ENCODE data around the gene KLC1.

Gene KLC1

DNA sequence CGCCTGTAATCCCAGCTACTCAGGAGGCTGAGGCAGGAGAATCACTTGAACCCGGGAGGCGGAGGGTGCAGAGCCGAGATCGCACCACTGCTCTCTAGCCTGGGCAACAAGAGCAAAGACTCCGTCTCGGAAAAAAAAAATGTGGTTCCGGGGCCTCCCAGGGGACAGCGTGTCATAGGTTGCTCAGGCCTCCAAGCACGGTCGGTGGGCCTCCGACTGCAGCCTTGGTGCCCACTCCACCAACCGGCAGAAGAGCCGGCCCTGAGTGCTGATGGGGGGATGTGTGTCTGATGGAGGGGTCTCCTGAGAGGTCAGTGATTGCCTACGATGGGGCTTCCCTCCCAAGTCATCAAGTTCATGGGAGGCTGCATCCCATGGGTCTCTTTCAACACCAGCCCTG is 102.5 kb downstream of the KLC1 start:
- TF ChIP-seq, protein P1, sequence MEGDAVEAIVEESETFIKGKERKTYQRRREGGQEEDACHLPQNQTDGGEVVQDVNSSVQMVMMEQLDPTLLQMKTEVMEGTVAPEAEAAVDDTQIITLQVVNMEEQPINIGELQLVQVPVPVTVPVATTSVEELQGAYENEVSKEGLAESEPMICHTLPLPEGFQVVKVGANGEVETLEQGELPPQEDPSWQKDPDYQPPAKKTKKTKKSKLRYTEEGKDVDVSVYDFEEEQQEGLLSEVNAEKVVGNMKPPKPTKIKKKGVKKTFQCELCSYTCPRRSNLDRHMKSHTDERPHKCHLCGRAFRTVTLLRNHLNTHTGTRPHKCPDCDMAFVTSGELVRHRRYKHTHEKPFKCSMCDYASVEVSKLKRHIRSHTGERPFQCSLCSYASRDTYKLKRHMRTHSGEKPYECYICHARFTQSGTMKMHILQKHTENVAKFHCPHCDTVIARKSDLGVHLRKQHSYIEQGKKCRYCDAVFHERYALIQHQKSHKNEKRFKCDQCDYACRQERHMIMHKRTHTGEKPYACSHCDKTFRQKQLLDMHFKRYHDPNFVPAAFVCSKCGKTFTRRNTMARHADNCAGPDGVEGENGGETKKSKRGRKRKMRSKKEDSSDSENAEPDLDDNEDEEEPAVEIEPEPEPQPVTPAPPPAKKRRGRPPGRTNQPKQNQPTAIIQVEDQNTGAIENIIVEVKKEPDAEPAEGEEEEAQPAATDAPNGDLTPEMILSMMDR (IDR thresholded peaks at IDR 0.05; ENCODE audit: insufficient read depth, low read depth, low read length, missing control alignments), result no peak
- no peak overlapping the region for H3K4me3 ChIP-seq (ENCODE audit: low read length)
- no peak for DNase-seq (ENCODE audit: low read depth)

DNA sequence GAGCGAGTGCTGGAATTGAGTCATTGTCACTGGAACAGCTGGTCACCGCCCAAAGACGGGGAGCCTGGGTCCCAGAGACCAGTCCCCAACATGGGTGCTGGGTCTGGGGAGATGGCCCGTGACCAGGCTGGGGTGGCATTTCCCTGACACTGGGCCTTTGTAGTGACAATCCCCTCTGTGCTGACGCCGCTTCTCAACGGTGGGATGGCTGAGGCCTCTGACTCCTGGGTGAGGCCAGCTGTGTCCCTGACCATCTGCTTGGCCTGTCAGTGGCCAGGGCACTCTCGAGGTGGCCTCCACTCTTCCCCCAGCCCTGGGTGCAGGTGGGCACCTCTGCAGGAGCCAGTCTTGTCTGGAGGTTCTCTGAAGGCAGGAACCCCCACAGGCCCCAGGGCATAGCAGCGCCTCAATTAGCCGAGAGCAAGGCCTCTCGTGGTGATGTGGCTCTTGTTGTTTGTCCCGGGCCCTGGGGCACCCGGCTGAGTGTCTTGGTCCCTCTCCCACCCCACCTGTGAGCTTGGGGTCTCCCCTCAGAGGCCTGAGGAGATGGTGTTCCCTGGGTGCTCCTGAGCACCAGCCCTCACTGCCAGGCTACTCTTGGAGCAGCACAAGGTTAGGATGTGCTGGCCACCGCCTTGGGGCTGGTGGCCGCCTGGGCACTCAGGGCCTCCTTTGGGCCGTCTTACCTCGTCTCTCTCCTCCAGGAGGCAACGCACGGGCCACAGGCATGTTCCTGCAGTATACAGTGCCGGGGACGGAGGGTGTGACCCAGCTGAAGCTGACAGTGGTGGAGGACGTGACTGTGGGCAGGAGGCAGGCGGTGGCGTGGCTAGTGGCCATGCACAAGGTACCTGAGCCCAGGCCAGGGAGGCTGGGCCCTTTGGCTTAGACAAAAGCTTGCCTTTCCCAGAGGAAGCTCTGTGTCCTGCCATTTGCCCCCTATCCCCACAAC is 103.2 kb downstream of the KLC1 start:
- H3K4me3 ChIP-seq (ENCODE audit: low read length), result no peak overlapping the region
- no peak for DNase-seq (ENCODE audit: low read depth)
- TF ChIP-seq, protein P1 (IDR thresholded peaks at IDR 0.05; ENCODE audit: insufficient read depth, low read depth, low read length, missing control alignments), result no peak

DNA sequence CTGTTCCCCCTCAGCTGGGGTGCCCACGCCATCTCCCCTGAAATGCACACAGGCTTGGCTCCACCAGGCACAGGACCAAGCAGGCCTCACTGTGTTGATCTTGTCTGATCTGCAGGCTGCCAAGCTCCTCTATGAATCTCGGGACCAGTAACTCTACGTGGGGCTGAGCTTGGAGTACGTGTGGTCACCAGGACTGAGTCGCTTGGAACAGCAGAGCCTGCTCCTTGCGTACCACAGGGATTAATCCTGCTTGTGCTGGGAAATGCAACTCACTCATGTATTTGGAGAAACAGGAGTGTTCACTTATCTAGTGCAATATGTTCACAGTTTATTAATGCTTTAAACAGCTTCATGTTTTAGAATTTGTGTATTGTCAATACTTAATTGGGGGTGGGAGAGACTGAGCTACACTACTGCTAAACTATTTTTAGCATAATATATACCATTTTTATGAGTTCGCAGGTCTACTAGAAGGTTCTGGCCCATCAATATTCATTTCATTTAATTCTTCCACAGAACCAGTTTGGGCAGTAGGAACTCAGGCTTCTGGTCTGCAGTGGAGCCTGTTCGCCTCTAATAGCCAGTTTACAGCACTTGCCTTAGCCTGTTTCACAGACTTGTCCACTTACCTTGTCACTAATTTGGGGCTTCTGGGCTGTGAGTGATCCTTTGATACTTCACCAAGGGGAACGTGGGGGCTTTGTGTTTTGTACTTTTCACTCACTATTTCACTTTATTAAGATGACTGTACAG is 104.0 kb downstream of the KLC1 start:
- DNase-seq (ENCODE audit: low read depth), result no peak
- H3K4me3 ChIP-seq (ENCODE audit: low read length), result no peak overlapping the region
- TF ChIP-seq, protein P1 (IDR thresholded peaks at IDR 0.05; ENCODE audit: insufficient read depth, low read depth, low read length, missing control alignments), result no peak

DNA sequence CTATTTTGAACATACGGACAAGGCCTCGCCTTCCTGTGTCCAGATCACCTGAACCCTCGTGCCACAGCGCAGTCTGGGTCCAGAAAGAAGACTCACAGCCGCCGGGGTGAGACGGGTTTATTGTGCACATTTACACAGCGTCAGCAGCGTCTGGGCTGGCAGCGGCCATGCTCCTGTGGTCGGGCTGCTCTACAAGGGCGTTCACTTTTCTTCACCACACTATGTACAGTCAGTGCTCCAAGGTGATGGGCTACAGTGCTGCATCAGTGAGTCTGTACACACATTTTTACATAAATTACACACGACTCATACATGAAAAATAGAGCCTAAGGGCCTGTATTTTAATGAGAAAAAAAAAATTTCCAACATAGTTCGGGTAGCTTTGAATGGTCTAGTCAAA is 104.6 kb downstream of the KLC1 start:
- DNase-seq (ENCODE audit: low read depth), result no peak
- no peak overlapping the region for H3K4me3 ChIP-seq (ENCODE audit: low read length)
- TF ChIP-seq, protein P1 (IDR thresholded peaks at IDR 0.05; ENCODE audit: insufficient read depth, low read depth, low read length, missing control alignments), result no peak

DNA sequence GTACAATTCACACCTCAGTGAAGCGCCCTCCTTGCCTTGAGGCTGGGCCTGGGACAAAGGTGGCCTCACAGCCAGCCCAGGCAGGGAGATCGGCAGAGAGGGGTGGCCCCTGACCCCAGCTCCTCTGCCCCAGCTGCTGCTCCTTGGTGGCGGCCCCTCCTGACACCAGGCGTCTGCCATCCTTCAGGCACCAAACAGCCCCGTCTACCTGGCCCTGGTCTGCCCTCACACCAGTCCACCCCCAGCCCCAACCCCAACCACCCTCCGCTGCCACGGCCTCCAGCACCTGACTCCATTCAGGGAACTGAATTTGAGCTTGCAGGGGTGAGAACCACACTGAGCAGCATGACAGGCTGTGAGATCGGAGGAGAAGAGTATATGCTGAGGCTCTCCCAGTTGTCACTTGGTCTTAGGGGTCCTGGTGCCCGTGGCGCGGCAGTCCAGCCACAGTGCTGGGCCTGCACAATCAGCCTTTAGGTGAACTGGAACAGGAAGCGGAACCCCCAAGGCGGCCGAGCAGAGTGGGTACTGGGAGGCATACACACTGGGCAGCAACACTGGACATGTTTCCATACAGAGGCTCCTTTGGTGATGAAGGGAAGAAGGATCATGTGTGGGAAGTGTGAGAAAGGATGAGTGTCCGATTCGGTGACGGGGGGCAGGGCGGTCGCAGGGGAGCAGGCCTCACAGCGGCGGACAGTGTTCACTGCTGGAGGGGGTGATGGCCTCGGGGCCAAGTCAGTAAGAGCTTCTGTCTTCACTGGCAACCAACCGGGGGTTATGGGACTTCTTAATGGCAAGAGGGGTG is 105.3 kb downstream of the KLC1 start:
- H3K4me3 ChIP-seq (ENCODE audit: low read length), result no peak overlapping the region
- no peak for DNase-seq (ENCODE audit: low read depth)
- TF ChIP-seq, protein P1 (IDR thresholded peaks at IDR 0.05; ENCODE audit: insufficient read depth, low read depth, low read length, missing control alignments), result no peak

DNA sequence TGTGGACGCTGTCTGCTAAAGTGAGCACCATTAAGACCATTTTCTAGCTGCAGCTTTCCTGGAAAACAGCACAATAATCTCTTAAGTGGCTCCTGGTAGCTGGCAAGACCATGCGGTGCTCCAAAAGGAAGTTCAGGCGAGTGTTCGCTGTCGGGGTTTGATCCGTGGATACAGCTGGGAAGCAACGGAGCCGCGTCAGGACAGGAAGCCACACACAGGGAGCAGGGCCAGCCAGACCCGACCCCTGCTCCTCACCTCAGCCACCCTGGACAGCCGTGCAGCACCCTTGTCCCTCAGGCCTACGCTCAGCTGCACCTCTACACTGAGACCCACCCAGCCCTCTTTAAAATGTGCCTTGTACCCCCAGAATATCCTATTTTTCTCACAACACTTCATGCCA is 106.0 kb downstream of the KLC1 start:
- no peak for DNase-seq (ENCODE audit: low read depth)
- TF ChIP-seq, protein P1 (IDR thresholded peaks at IDR 0.05; ENCODE audit: insufficient read depth, low read depth, low read length, missing control alignments), result no peak
- H3K4me3 ChIP-seq (ENCODE audit: low read length), result no peak overlapping the region
